ENCODE data around the gene SLC39A9. TPM values are rescaled to one million over a fixed set of nuclear protein-coding genes. Genes with fewer than 3 reads are reported as not detected.

Gene SLC39A9
- total and polyA plus RNA-seq, 2 donors (not counting 1 experiment from before 2014, with no cell fraction given), result 18.4 to 59.1 TPM

GRCh38 chr14:69398818-69399210 lies 322 bp downstream of the SLC39A9 start:
- intact Hi-C loops (cut with micrococcal nuclease), result loop anchor here (1.0 to 10.0 kb wide), 7 partner anchors 30 to 1797 kb away; partner anchors contain the start of genes DCAF5, PIGH, RDH11 and SRSF5
- H3K4me3 ChIP-seq (ENCODE audit: control extremely low read depth in 1 of 5, extremely low read depth in 1 of 5, insufficient read depth in 1 of 5, low read depth in 2 of 5, low read length in 4 of 5), result peak overlapping the region; percentile 82 to 99 (median 94)
- DNase-seq (no peak), ATAC-seq (ENCODE audit: low read depth) (no peak)
- H3K4me2 ChIP-seq (replicated peaks; ENCODE audit: low read depth, low read length, poor library complexity, severe bottlenecking), result peak overlapping the region; percentile 82
- TF ChIP-seq EZH2 (IDR thresholded peaks at IDR 0.05; ENCODE audit: borderline replicate concordance, insufficient read depth, low read depth, low read length, poor library complexity, severe bottlenecking) (no peak), CTCF (IDR thresholded peaks at IDR 0.05) (no peak)
- peaks cover 52% of the 10 kb centered on the region for H3K4me1 Mint-ChIP-seq
- POLR2A ChIA-PET, result interaction anchor here (1.1 to 1.4 kb wide), 3 partner anchors 31 to 368 kb away, joined by 4 to 8 read pairs (median 5); partner anchors contain the start of gene SRSF5
- peaks cover 22% of the 10 kb centered on the region for H4K20me1 ChIP-seq (ENCODE audit: control insufficient read depth, insufficient read depth, low read length, poor library complexity, severe bottlenecking)
- peaks cover 8 to 21% of the 10 kb centered on the region in 2 experiments for H3K36me3 ChIP-seq (replicated peaks in 1 of 2; ENCODE audit: control extremely low read depth in 1 of 2, control insufficient read depth in 1 of 2, extremely low read depth in 1 of 2, insufficient read depth in 2 of 2, low read length in 1 of 2)
- H3K27ac Mint-ChIP-seq, result peak overlapping the region; percentile 98
- H3K4me3 Mint-ChIP-seq, result peak overlapping the region; percentile 95
- H3K4me1 ChIP-seq (ENCODE audit: control insufficient read depth in 2 of 2, insufficient read depth in 2 of 2, low read length in 2 of 2), result peaks cover 36 to 42% of the 10 kb centered on the region in 2 donors
- WGBS (ENCODE audit: insufficient coverage), result under 1% methylated on average over 18 of the region's 18 CpGs
- H3K9ac ChIP-seq (ENCODE audit: low read length), result peak overlapping the region; percentile 94
- H2AFZ ChIP-seq (ENCODE audit: insufficient read depth, low read depth, low read length, poor library complexity, severe bottlenecking), result peak overlapping the region; percentile 97
- H3K27me3 ChIP-seq (replicated peaks in 1 of 4; ENCODE audit: control extremely low read depth in 1 of 4, control insufficient read depth in 3 of 4, insufficient read depth in 4 of 4, low read length in 3 of 4), result no peaks in the 10 kb centered on the region
- H3K9me3 ChIP-seq (ENCODE audit: control extremely low read depth in 1 of 3, control insufficient read depth in 2 of 3, insufficient read depth in 1 of 3, low read length in 2 of 3), result no peaks in the 10 kb centered on the region
- peak overlapping the region; percentile 90 to 99 for H3K27ac ChIP-seq (ENCODE audit: low read length in 2 of 2)
- no peaks in the 10 kb centered on the region for H3K27me3 Mint-ChIP-seq
- H3K79me2 ChIP-seq (ENCODE audit: control insufficient read depth, insufficient read depth, low read length), result peaks cover 93% of the 10 kb centered on the region
- H3K9me3 Mint-ChIP-seq (ENCODE audit: insufficient read depth), result no peaks in the 10 kb centered on the region
- CTCF ChIA-PET, result interaction anchor here (1.9 to 3.7 kb wide), 2 partner anchors 61 to 157 kb away, joined by 5 to 36 read pairs; no protein-coding TSS in a partner anchor

GRCh38 chr14:69399750-69400149 lies 1.3 kb downstream of the SLC39A9 start:
- peak overlapping the region; percentile 82 for H3K4me2 ChIP-seq (replicated peaks; ENCODE audit: low read depth, low read length, poor library complexity, severe bottlenecking)
- Mint-ChIP-seq H3K9me3 (ENCODE audit: insufficient read depth) (no peaks in the 10 kb centered on the region), H3K4me3 (peak overlapping the region; percentile 95), H3K27ac (no peak overlapping the region), H3K4me1 (peaks cover 55% of the 10 kb centered on the region), H3K27me3 (no peaks in the 10 kb centered on the region)
- H3K27ac ChIP-seq (ENCODE audit: low read length in 2 of 2), result no peak overlapping the region
- peak overlapping the region; percentile 94 for H3K9ac ChIP-seq (ENCODE audit: low read length)
- ATAC-seq (ENCODE audit: low read depth) (no peak), DNase-seq (no peak)
- no peaks in the 10 kb centered on the region for H3K27me3 ChIP-seq (replicated peaks in 1 of 4; ENCODE audit: control extremely low read depth in 1 of 4, control insufficient read depth in 3 of 4, insufficient read depth in 4 of 4, low read length in 3 of 4)
- no peaks in the 10 kb centered on the region for H3K9me3 ChIP-seq (ENCODE audit: control extremely low read depth in 1 of 3, control insufficient read depth in 2 of 3, insufficient read depth in 1 of 3, low read length in 2 of 3)
- peaks cover 36 to 42% of the 10 kb centered on the region in 2 donors for H3K4me1 ChIP-seq (ENCODE audit: control insufficient read depth in 2 of 2, insufficient read depth in 2 of 2, low read length in 2 of 2)
- H3K36me3 ChIP-seq (replicated peaks in 1 of 2; ENCODE audit: control extremely low read depth in 1 of 2, control insufficient read depth in 1 of 2, extremely low read depth in 1 of 2, insufficient read depth in 2 of 2, low read length in 1 of 2), result peaks cover 6 to 13% of the 10 kb centered on the region in 2 experiments
- no peak overlapping the region for H2AFZ ChIP-seq (ENCODE audit: insufficient read depth, low read depth, low read length, poor library complexity, severe bottlenecking)
- 94% methylated on average over 7 of the region's 8 CpGs for WGBS (ENCODE audit: insufficient coverage)
- CTCF ChIA-PET, result interaction anchor here (3.7 kb wide), 1 partner anchor 60 kb away, joined by 36 read pairs; no protein-coding TSS in a partner anchor
- H4K20me1 ChIP-seq (ENCODE audit: control insufficient read depth, insufficient read depth, low read length, poor library complexity, severe bottlenecking), result peaks cover 21% of the 10 kb centered on the region
- intact Hi-C loops (cut with micrococcal nuclease), result loop anchor here (2.0 to 10.0 kb wide), 3 partner anchors 29 to 1797 kb away; partner anchors contain the start of genes PIGH and RDH11
- POLR2A ChIA-PET, result no interaction called here
- H3K4me3 ChIP-seq (ENCODE audit: control extremely low read depth in 1 of 5, extremely low read depth in 1 of 5, insufficient read depth in 1 of 5, low read depth in 2 of 5, low read length in 4 of 5), result peak overlapping the region in 2 of 5 experiments; percentile 91 to 99
- H3K79me2 ChIP-seq (ENCODE audit: control insufficient read depth, insufficient read depth, low read length), result peaks cover 86% of the 10 kb centered on the region
- TF ChIP-seq EZH2 (IDR thresholded peaks at IDR 0.05; ENCODE audit: borderline replicate concordance, insufficient read depth, low read depth, low read length, poor library complexity, severe bottlenecking) (no peak), CTCF (IDR thresholded peaks at IDR 0.05) (no peak)

Measured in B cell (primary cell).